ENCODE data around the gene HGS. TPM values are rescaled to one million over a fixed set of nuclear protein-coding genes. Genes with fewer than 3 reads are reported as not detected.

The HGS gene
- total and polyA plus RNA-seq, 7 donors, result 38.6 to 158 (median 63.3) TPM

- DNase-seq (no peak), ATAC-seq (no peak)
- 83 to 88% (median 88%) methylated on average over 27 to 29 of the region's 29 CpGs for WGBS, 3 donors
- intact Hi-C loops (cut with DNase I), result no loop called here
- no peaks in the 10 kb centered on the region for H3K36me3 ChIP-seq (ENCODE audit: insufficient read depth in 1 of 2, low read depth in 1 of 2)
- H3K27ac ChIP-seq, result no peak overlapping the region
- no peaks in the 10 kb centered on the region for H3K4me1 ChIP-seq
- TF ChIP-seq CTCF (IDR thresholded peaks at IDR 0.05), result no peak
- H3K9me3 ChIP-seq, result no peaks in the 10 kb centered on the region
- H3K27me3 ChIP-seq (ENCODE audit: insufficient read depth in 3 of 3, low read length in 2 of 3), result peaks cover 0 to 32% (median 16%) of the 10 kb centered on the region in 3 donors
- H3K4me3 ChIP-seq, result no peak overlapping the region
Observed at GRCh38 chr17:81644976-81645952, 38.5 kb upstream of the HGS start.

DNA sequence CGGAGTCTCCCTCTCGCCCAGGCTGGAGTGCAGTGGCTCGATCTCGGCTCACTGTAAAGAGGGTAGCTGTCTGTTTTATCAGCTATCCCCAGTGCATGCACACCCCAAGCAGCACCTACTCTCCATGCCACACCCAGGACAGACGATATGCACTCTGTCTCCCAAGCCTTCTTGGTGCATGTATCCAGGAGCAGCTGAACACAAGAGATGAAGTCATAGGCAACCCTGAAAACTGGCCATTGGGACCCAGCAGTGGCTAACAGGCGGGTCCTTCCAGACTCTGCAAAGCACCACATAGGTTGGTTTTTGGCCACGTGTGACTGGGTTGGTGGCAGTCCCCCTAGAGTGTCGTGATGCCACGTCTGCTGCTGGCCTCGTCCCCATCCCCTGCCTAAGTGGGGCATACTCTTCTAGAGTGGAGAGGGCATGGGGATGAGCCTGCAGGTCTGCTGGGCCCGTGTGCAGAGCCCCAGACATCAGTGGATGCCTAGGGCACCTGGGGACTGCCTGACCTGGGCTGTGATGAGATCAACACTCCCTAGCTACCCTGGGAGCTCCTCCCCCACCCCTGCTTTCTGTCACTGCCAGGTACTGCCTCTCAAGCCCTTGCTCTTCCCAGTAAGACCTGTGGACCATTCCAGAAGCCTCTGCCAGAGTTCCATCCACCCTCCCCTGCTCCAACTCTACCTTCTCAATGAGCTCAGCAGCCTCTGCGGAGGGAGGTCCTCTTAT, 36.8 kb upstream of the HGS start:
- intact Hi-C loops (cut with DNase I), result no loop called here
- 58 to 64% (median 58%) methylated on average over 12 of the region's 12 CpGs for WGBS, 3 donors
- no peak for TF ChIP-seq CTCF (IDR thresholded peaks at IDR 0.05)
- no peaks in the 10 kb centered on the region for H3K9me3 ChIP-seq
- H3K27me3 ChIP-seq (ENCODE audit: insufficient read depth in 3 of 3, low read length in 2 of 3), result peaks cover 0 to 42% (median 18%) of the 10 kb centered on the region in 3 donors
- DNase-seq, result no peak
- no peaks in the 10 kb centered on the region for H3K36me3 ChIP-seq (ENCODE audit: insufficient read depth in 1 of 2, low read depth in 1 of 2)
- H3K27ac ChIP-seq, result no peak overlapping the region
- ATAC-seq, result no peak
- H3K4me1 ChIP-seq, result no peaks in the 10 kb centered on the region
- no peak overlapping the region for H3K4me3 ChIP-seq

DNA sequence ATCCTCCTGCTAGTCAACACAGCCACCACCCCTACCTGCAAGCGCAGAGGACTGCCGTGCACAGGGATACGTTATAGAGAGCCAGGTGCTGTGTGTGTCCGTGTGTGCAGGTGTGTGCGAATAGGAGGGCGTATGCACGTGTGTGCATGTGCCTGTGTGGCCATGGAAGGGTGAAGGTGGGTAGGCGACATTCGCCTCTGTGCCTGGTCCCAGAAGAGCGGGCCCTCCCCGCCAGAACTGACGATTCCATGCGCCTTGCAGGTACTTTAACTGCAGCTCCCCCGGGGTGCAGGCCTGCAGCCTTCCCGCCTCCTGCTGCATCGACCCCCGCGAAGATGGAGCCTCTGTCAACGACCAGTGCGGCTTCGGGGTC, 36.2 kb upstream of the HGS start:
- Histone ChIP-seq H3K27me3 (ENCODE audit: insufficient read depth in 3 of 3, low read length in 2 of 3) (peaks cover 0 to 42% (median 18%) of the 10 kb centered on the region in 3 donors), H3K4me3 (no peak overlapping the region), H3K36me3 (ENCODE audit: insufficient read depth in 1 of 2, low read depth in 1 of 2) (no peaks in the 10 kb centered on the region), H3K27ac (no peak overlapping the region), H3K4me1 (no peaks in the 10 kb centered on the region), H3K9me3 (no peaks in the 10 kb centered on the region)
- ATAC-seq (no peak), DNase-seq (no peak)
- intact Hi-C loops (cut with DNase I), result no loop called here
- no peak for TF ChIP-seq CTCF (IDR thresholded peaks at IDR 0.05)
- 26 to 30% (median 28%) methylated on average over 21 of the region's 21 CpGs for WGBS, 3 donors

DNA sequence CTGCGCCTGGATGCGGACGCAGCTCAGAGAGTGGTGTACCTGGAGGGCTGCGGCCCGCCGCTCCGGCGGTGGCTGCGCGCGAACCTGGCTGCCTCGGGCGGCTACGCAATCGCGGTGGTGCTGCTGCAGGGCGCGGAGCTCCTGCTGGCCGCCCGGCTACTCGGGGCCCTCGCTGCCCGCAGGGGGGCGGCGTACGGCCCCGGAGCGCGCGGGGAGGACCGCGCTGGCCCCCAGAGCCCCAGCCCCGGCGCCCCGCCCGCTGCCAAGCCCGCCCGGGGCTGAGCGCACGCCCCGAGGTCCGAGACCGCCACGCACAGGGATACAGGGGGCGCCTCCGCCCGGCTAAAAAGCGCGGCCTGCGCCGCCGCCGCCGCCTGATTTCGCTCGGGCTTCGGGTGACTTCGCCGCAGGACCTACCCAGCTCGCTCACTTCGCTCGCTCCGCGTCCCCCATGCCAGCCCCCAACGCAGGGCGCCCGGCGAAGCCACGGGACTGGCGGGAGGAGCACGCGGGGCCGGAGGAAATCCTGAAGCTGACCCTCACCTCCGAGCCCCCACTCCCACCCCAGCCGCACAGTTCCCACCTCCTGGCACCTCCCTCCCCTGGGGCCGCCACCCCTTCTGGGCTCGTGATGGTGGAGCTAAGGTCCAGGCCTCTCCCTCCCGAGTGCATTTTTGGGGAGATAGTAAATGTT, 35.7 kb upstream of the HGS start:
- Histone ChIP-seq H3K4me3 (no peak overlapping the region), H3K27ac (no peak overlapping the region), H3K27me3 (ENCODE audit: insufficient read depth in 3 of 3, low read length in 2 of 3) (peaks cover 0 to 42% (median 18%) of the 10 kb centered on the region in 3 donors), H3K9me3 (no peaks in the 10 kb centered on the region), H3K4me1 (no peaks in the 10 kb centered on the region), H3K36me3 (ENCODE audit: insufficient read depth in 1 of 2, low read depth in 1 of 2) (no peaks in the 10 kb centered on the region)
- TF ChIP-seq CTCF (IDR thresholded peaks at IDR 0.05), result no peak
- intact Hi-C loops (cut with DNase I), result no loop called here
- WGBS, 3 donors, result 4 to 7% (median 5%) methylated on average over 49 to 78 of the region's 78 CpGs
- ATAC-seq (no peak), DNase-seq (no peak)

All from psoas muscle (tissue), 8 donors.